T47D (cell line): ENCODE measurements around the gene PGGT1B.
A peak's percentile ranks its signal among the peaks of the same experiment; 100 is the strongest.
"Not testable (repeated sequence)": the region's sequence is repeated elsewhere in the genome, so short reads cannot be mapped to it uniquely, and the experiment has no call there.

Source experiments
- DNase-seq, 2 experiments: peaks; one replicate each; pipeline versions ENCODE4 v3.0.0 to v3.0.0-alpha.2; 2011 to 2012; ENCODE audit warnings: low read depth in 1 of 2, low spot score in 1 of 2
- JUND ChIP-seq: IDR thresholded peaks from 2 replicates; pipeline ENCODE4 v1.6.1; 2012; ENCODE audit warnings: low read depth
- in situ Hi-C: cut with HindIII; loops from 2 replicates; pipeline ENCODE4 v1.10.0; 2016; ENCODE audit warnings: low sequenced_read_pairs, low pct_unique_long_range_greater_than_20kb

PGGT1B gene

GRCh38 chr5:115274584-115274983, 11.9 kb upstream of the PGGT1B start:
- TF ChIP-seq JUND, result no peak
- in situ Hi-C loops, result no loop called here
- no peak for DNase-seq

- DNase-seq, result no peak
- TF ChIP-seq JUND, result no peak
- in situ Hi-C loops, result no loop called here
These were observed 9.8 kb upstream of the PGGT1B start for GRCh38 chr5:115272297-115272958.

- in situ Hi-C loops, result no loop called here
- DNase-seq, result no peak
- TF ChIP-seq JUND, result no peak
These were observed 8.8 kb upstream of the PGGT1B start for GRCh38 chr5:115271295-115272050.

- in situ Hi-C loops, result no loop called here
- no peak for DNase-seq
- TF ChIP-seq JUND, result no peak
These were observed 4.9 kb upstream of the PGGT1B start for GRCh38 chr5:115267617-115268016.

- DNase-seq, result no peak
- in situ Hi-C loops, result no loop called here
- no peak for TF ChIP-seq JUND
These were observed 2.5 kb upstream of the PGGT1B start for GRCh38 chr5:115265220-115265619.

GRCh38 chr5:115264786-115265185, 2.1 kb upstream of the PGGT1B start:
- no peak for TF ChIP-seq JUND
- in situ Hi-C loops, result no loop called here

GRCh38 chr5:115263078-115263380, 352 bp upstream of the PGGT1B start:
- no peak for TF ChIP-seq JUND
- no peak for DNase-seq
- in situ Hi-C loops, result no loop called here

More at GRCh38 chr5:115264786-115265185, 2.1 kb upstream of the PGGT1B start:
- no peak for DNase-seq

- peak in 1 of 2 experiments; percentile 4 for DNase-seq
- in situ Hi-C loops, result no loop called here
These were observed 711 bp downstream of the PGGT1B start for GRCh38 chr5:115262011-115262320.

GRCh38 chr5:115260248-115260647, 2.4 kb downstream of the PGGT1B start:
- no peak for TF ChIP-seq JUND
- DNase-seq, result no peak
- in situ Hi-C loops, result no loop called here

More at GRCh38 chr5:115262011-115262320, 711 bp downstream of the PGGT1B start:
- no peak for TF ChIP-seq JUND

- DNase-seq, result no peak
- in situ Hi-C loops, result no loop called here
- TF ChIP-seq JUND, result no peak
These were observed 4.7 kb downstream of the PGGT1B start for GRCh38 chr5:115257981-115258380.

GRCh38 chr5:115249379-115249778, 13.3 kb downstream of the PGGT1B start:
- in situ Hi-C loops, DNase-seq: not testable (repeated sequence)

GRCh38 chr5:115246361-115246991, 16.2 kb downstream of the PGGT1B start:
- in situ Hi-C loops, result no loop called here
- no peak for TF ChIP-seq JUND
- peak in 1 of 2 experiments; percentile 68 for DNase-seq

GRCh38 chr5:115243412-115243811, 19.3 kb downstream of the PGGT1B start:
- TF ChIP-seq JUND, result no peak
- in situ Hi-C loops, result no loop called here
- DNase-seq, result no peak
